Cardiac septum (tissue), 1 donor: Measurements from ENCODE around the gene NXN. TPM values are rescaled to one million over a fixed set of nuclear protein-coding genes. Genes with fewer than 3 reads are reported as not detected.
"Not testable (repeated sequence)": the region's sequence is repeated elsewhere in the genome, so short reads cannot be mapped to it uniquely, and the experiment has no call there.

Experiments
- DNase-seq: peaks from one replicate; pipeline ENCODE4 v3.0.0-alpha.2; 2020; ENCODE audit warnings: low spot score
- intact Hi-C: fragments of 100-400 bp; cut with DNase I; formaldehyde crosslinking; loops from one replicate; pipeline ENCODE4 v1.14.0; 2022
- total RNA-seq: library from RNA; stranded (reverse); fragmentation: NEBNext Ultra II Directional; extraction: Animal tissue kit (Norgen Biotek cat#: 25700); gene quantifications from one replicate; pipeline ENCODE4 v1.2.1, GENCODE V29; 2021
- donor health status: DM: no; HTN: no; CAD: no.

NXN gene
- total RNA-seq, 1 donor from 2014 or later, result 14.3 TPM

DNA sequence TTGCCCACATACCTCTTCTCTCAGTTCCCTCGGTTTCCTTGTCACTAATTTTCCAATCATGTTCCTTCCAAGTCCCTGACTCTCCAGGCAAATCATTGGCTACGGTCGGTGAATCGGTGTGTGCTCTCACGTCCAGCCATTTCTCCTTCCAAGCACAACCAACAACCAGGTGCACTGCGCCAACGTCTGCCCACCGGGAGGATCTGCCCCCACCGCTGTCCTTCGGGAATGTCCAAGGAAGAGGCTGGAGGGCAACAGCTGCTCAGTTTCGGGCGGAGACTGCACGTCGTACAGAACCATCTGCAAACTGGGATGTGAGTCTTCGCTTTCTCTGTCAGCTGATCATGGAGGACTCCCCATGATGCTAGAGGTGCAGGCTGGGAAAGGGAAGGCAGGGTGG, 8.4 kb upstream of the NXN start:
- no peak for DNase-seq
- intact Hi-C loops, result loop anchor here (10.0 kb wide), 1 partner anchor 273 kb away; the partner anchor contains the start of gene VPS53

DNA sequence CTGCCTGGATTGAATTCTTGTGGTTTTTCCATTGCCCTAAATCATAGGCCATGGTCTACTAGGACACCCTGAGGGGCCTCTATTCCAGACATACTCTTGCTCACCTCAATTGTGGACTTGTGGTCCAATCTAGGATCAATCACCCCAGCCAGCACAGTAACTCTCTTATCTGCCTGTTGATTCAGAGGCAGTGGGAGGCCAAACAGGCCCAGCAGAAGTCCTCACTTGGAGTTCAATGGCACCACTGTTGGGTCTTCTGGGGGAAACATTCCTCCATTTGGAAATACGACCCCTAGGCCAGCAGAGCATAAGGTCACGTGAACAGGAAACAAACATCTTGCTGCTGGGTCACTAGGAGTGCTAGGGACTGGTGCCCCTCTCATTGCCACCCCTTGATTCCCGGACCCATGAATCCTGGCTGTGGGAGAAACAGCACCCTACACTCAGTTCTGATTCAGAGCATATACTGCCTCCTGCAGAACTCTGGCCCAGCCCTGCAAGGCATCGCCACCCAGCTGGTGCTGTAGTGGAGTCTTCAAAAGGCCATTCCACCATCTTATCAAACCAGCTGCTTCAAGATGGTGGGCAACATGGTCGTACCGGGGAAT, 6.8 kb upstream of the NXN start:
- no peak for DNase-seq
- intact Hi-C loops, result loop anchor here (10.0 kb wide), 1 partner anchor 272 kb away; the partner anchor contains the start of gene VPS53

DNA sequence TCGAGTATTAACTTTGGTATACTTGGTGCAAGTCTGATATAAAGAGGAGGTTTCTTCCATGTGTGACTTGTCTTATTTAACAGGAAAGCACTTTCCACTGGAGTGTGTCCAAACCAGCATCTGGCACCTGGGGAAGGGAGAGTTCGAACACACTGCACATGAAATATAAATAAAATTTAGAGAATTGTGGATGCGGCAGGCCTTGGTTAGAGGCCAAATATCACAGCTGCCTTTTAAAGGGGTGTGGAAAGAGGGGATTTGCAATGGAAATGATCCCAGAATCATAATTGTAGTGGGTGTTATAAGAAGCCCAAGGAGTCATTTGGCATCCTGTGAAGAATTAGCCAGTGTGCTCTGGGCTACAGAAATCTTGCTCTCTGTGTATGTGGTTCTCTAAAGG, 4.3 kb upstream of the NXN start:
- DNase-seq, result no peak
- intact Hi-C loops, result loop anchor here (10.0 kb wide), 1 partner anchor 269 kb away; the partner anchor contains the start of gene VPS53

DNA sequence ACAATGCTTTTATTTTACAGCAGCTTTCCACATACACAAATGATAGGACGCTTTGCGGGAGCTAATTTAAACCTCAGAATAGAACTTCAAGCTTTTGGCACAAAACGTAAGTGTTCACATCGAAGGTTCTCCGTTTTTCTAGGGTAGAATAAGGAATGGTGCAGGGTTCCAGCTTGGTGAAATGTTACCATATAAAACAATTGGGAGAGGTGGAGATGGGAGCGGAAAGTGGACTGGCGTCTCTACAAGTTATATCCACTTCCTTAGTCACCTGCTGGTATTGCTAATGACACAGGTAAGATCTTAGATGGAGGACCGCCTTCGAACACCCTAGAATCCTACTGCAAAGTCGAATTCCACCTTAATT, 1.7 kb upstream of the NXN start:
- DNase-seq, result no peak
- intact Hi-C loops, result loop anchor here (1.0 to 10.0 kb wide), 2 partner anchors 186 to 266 kb away; partner anchors contain the start of gene VPS53

DNA sequence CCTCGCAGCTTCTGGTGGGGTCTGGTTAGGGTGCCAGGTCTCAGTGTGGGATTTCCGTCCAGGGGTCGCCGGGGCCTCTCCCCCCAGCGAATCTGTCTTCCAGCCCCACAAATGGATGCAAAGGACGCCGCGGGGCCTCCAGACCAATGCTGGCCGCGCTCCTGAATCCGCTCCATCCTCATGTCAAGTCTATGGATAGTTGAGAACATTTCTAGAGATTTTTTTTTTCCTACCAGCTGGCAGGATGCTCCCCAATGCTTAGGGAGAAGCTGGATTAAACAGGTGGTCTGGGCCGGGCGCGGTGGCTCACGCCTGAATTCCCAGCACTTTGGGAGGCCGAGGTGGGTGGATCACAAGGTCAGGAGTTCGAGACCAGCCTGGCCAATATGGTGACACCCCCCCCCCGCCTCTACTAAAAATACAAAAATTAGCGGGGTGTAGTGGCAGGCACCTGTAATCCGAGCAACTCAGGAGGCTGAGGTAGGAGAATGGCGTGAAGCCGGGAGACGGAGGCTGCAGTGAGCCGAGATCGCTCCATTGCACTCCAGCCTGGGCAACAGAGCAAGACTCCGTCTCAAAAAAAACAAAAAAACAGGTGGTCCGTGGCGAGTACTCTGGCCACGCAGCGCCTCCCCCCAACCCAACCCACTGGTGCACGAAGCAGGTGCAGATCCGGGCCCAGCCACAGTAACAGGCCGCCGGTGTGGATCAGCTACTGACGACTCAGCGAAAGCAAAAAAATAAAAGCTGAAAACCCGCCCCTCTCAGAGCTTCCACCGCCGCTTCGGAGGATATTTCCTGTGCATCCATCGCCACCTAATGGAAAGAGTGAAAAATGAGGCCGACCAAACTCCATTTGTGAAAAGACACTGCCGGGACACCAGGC, 1.1 kb upstream of the NXN start:
- intact Hi-C loops, result loop anchor here (1.0 to 10.0 kb wide), 2 partner anchors 185 to 266 kb away; partner anchors contain the start of gene VPS53

DNA sequence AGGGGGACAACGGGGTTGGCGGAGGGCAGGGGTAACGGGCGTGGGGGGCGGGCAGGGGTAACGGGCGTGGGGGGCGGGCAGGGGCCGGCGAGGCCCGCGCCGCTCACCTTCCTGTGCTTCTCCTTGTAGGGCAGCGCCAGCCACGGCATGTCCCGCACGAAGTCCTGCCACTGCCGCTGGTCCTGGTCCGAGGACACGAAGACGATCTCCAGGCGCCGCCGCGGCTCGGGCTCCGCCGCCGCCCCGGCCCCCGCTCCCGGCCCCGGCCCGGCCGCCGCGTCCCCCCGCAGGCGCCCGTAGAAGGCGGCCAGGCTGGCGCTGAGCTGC, 401 bp downstream of the NXN start:
- no peak for DNase-seq
- intact Hi-C loops, result loop anchor here (2.0 to 10.0 kb wide), 2 partner anchors 64 to 98 kb away; no protein-coding TSS in a partner anchor

More for the DNA sequence above, 1.1 kb upstream of the NXN start:
- DNase-seq, result peak; percentile 83

DNA sequence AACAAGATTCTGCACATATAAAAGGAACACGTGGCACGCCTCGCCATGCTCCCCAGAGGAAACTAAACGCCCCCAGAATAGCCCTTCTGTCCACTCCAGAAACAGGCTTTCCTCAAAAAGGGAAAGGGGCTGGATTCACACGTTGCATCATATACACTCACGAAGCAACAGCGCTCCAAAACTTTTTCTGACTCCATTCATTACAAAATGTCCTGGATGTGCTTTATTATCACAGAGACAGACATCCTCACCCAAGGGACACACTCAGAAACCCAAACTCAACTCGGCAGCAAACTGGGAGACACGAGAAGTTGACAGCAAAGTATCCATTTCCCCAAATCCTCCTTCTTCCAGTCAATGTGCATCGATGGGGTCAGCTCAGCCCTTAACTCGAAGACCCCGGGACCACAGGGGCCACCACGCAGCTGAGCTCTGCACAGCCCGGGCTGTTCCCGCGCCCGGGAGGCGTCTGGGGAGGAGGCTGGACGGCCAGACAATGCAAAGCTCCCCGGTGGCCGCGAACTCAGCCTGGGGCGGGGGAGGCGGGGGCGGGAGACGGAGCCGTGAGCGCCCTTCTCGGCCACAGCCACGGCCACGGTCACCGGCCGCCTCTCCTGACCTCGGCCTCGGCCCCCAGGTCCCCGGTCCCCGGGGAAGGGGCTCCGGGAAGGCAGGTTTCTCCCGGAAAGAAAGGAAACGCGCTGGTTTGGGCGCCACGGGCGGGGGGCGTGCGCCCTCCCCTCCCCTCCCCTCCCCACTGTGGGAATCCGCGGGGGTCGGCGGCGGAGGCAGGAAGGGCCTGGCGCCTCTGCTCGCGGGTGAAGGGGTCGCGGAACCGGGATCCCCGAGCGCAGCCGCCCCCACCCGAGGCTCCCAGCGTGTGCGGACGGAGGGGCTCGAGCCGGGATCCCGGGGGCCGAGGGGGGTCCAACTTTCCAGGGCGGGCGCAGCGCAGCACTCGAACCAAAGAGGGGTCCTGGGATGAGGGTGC, 1.2 kb downstream of the NXN start:
- intact Hi-C loops, result loop anchor here (2.0 to 10.0 kb wide), 2 partner anchors 64 to 98 kb away; no protein-coding TSS in a partner anchor
- no peak for DNase-seq

DNA sequence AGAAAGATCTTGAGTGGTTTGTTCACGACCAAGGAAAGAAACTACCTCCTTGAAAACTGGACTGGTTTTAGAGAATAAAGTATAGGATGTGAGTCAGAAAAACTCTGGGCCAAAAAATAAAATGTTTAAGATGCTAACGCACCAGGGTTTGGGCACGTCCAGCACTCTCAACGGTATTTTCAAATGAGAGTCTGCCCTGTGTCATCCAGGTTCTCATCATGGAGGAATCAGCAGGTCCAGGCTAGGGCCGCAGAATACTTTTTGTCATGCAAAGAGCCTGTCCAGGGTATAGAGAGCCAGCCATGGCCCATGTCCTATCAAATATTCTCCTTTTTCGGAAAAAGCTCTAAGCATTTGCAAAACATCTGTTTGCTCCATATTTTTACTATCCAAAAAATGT, 2.4 kb downstream of the NXN start:
- no peak for DNase-seq
- intact Hi-C loops, result loop anchor here (10.0 kb wide), 1 partner anchor 62 kb away; no protein-coding TSS in a partner anchor

DNA sequence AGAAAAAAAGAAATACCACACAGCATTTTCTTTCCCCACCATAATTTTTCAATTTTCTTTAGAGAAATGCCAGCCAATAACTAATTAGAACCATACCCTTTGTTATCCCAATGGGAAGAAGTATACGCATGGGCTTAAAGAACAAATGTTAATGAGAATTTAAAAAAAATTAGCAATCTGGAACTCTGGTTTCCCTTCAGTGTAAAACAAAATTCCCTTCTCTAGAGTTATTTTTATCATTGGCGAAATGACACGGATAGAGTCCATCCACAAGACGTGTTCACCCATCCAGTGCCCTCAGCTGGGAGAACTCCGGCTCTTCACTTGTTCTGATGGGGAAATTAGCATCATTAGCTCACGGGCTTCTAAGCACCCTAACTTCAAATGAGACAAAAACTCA, 3.3 kb downstream of the NXN start:
- DNase-seq, result no peak
- intact Hi-C loops, result loop anchor here (10.0 kb wide), 1 partner anchor 62 kb away; no protein-coding TSS in a partner anchor

DNA sequence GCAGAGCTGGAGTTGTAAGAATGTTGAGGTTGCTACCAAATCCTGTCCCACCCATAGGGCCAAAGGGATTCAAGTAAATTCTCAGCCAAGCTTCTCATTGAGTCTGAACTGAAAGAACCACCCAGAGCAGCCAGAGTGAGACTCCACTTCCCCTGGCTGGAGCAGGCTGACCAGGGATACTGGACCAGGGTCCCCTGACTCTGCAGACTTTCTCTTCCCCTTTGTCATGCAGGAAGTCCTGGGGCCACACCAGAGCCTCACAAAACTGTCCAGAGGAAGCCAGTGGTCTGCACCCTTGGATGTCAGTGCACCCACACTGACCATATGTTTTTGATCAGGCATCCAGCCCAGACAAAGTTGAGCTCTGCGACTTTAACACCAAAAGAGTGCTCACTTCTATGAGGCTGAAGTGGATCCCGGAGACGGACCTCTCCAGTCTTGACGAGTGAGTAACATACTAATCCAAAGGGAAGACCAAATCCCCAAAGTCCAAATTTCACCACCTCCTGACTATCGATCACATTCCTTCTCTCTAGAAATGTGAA, 4.1 kb downstream of the NXN start:
- intact Hi-C loops, result loop anchor here (10.0 kb wide), 1 partner anchor 61 kb away; no protein-coding TSS in a partner anchor
- DNase-seq, result no peak

DNA sequence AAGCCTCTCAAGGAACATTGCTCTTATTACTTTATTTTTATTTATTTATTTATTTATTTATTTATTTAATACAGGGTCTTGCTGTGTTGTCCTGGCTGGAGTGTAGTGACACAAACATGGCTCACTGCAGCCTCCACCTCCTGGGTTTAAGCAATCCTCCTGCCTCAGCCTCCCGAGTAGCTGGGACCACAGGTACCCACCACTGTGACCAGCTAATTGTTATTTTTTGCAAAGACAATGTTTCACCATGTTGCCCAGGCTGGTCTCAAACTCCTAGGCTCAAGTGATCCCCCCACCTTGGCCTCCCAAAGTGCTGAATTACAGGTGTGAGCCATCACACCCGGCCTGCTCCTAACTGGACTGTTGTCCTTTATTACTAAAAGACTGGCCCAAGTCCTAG, 4.8 kb downstream of the NXN start:
- intact Hi-C loops, result loop anchor here (10.0 kb wide), 1 partner anchor 60 kb away; no protein-coding TSS in a partner anchor
- DNase-seq, result not testable (repeated sequence)

DNA sequence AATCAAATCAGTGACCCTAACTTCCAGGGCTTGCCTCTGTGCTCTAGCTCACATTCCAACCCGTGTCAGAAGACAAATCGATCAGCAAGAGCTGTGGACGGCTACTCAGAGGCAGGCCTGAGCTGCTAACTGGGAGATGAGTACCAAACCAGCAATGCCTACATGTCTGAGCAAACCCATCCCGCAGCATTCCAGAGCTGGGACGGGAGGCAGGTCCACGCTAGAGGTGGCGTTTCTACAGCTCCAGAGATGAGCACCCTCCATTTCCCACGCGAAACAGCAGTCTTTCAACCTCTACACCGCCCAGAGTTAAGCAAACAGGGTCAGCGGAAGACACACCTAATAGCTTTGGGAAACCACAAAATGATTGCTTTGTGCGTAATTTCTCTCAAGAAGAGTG, 6.5 kb downstream of the NXN start:
- intact Hi-C loops, result loop anchor here (10.0 kb wide), 1 partner anchor 58 kb away; no protein-coding TSS in a partner anchor
- no peak for DNase-seq

DNA sequence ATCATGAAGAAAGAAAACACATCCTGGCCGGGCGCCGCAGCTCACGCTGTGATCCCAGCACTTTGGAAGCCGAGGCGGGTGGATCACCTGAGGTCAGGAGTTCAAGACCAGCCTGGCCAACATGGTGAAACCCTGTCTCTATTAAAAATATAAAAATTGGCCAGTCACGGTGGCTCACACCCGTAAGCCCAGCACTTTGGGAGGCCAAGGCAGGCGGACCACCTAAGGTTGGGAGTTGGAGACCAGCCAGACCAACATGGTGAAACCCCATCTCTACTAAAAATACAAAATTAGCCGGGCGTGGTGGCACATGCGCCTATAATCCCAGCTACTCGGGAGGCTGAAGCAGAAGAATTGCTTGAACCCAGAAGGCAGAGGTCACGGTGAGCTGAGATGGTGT, 7.7 kb downstream of the NXN start:
- intact Hi-C loops, result loop anchor here (10.0 kb wide), 1 partner anchor 57 kb away; no protein-coding TSS in a partner anchor
- not testable (repeated sequence) for DNase-seq

DNA sequence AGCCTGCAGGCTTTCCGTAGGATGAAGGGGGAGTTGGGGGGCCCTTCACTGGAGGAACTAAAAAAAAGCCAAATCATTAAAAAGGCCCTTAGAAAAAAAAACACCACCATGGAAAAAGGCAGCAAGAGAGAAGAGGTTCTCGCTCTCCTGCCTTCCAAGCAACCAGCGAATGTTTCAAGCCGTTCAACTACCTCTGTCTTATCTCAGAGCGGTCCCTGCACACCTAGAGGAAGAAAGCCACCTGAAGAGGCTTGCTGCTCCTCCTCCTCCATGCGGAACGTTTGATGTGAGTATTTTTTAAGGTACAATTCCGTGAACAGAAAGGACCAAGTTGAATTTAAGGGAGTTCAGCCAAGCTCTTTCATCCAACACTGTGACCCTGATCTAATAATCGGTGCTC, 9.2 kb downstream of the NXN start:
- intact Hi-C loops, result loop anchor here (10.0 kb wide), 1 partner anchor 56 kb away; no protein-coding TSS in a partner anchor
- DNase-seq, result no peak

DNA sequence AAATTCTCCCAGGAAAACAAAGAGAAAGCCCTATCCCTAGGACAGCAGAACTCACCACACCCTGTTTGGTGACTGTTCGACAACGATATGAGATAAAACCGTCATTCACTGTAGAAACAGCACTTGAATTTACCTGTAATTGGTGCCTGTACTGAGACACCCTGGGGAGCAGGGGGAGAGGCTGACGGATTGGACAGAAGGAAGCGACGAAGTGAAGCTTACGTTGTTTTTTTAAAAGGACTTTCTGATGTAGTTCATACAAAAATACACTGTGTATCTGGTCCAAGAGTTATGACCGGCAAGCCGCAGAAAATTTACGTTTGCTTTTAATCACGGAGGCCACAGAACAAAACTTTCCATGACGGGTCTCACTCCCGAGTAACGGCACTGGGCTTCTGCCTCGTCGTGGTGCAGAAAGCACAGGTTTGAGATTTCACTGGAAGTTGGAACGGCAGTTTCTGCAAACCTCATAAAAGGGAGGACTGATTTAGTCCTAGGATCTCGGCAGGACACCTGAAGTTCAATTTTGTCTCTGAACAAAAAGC, 9.7 kb downstream of the NXN start:
- intact Hi-C loops, result loop anchor here (10.0 kb wide), 1 partner anchor 55 kb away; no protein-coding TSS in a partner anchor
- no peak for DNase-seq

DNA sequence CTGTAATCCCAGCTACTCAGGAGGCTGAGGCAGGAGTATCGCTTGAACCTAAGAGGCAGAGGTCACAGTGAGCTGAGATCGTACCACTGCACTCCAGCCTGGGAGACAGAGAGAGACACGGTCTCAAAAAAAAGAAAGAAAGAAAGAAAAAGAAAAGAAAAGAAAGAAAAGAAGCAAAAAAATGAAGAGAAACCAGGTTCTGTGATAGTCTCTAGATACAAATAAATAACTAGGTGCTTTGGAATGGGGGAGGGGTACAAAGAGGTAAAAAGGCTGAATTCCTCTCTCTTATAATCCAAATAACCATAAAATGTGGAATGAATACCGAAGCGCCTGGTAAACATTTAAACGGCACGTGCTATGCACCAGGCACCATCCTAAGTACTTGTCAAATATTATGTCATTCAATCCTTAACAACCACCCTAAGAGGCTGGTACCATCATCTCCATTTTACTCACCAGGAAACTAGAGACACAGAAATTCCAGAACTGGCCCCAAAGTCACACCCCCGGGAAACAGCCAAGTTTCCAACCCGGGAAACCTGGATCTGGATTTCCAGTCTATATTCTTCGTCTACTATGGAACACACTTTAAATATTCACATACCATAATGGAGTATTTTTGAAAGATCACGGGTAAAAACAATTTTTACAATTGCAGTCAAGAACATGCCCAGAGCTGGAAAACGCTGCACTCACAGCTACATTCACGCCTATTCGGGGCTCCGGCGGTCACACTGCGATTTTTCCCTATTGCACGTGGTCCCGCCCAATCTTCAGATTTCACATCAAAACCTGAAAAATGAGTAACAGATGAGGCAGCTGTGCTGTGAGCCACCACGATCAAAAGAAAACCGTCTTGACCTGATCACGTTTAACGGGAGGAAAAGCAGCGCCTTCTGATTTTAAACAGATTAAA, 10.5 kb downstream of the NXN start:
- intact Hi-C loops, result no loop called here

DNA sequence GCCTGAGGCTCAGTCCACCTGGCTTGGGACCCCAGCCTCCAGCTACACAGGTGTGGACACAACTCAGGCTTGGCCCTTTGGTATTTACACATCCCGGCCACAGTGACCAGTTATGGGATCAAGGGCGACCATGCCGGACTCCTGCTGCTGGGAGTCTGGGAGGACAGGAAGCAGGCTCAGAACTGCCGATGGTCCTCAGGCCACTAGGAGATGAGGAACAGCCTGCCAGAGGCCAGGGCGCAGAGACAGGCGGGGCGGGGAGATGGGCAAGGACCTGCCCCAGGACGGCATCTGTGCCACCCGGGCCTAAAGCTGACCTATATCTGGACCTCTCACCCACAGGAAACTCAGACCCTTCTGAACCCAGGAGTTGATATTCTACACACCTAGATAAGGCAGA, 12.5 kb downstream of the NXN start:
- intact Hi-C loops, result no loop called here
- DNase-seq, result no peak

More for the DNA sequence above, 10.5 kb downstream of the NXN start:
- no peak for DNase-seq
